Gastrocnemius medialis (tissue), 4 donors: ENCODE results near the gene SPRYD4. TPM values are rescaled to one million over a fixed set of nuclear protein-coding genes. Genes with fewer than 3 reads are reported as not detected.

ENCODE experiments used
- ATAC-seq, 2 donors: fragments of 150-250 bp; one replicate each; pipeline ENCODE4 v1.9.1; 2016
- DNase-seq, 2 donors: peaks; one replicate each; pipeline ENCODE4 v3.0.0-alpha.2; 2019
- H3K27ac ChIP-seq, 4 donors: fragments of 200-600 bp; sonication (generic); 1 replicate in 1 of 4; 2 replicates in 3 of 4; pipeline ENCODE4 v1.5.1; 2016 to 2018; ENCODE audit warnings: mild to moderate bottlenecking in 2 of 4, moderate library complexity in 1 of 4
- H3K27me3 ChIP-seq, 3 donors: fragments of 200-600 bp; sonication (generic) in 2 of 3; 1 replicate in 1 of 3; 2 replicates in 2 of 3; pipeline versions ENCODE4 v1.5.1 to v1.6.0; 2016 to 2019; ENCODE audit warnings: mild to moderate bottlenecking in 1 of 3, moderate library complexity in 1 of 3
- H3K36me3 ChIP-seq, 2 donors: fragments of 200-600 bp; sonication (generic) in 1 of 2; one replicate each; pipeline ENCODE4 v1.5.1; 2017 to 2018
- H3K4me1 ChIP-seq, 2 donors: fragments of 200-600 bp; sonication (generic) in 1 of 2; one replicate each; pipeline ENCODE4 v1.5.1; 2016 to 2017; ENCODE audit warnings: mild to moderate bottlenecking in 2 of 2
- H3K4me3 ChIP-seq, 4 donors: fragments of 200-600 bp; sonication (generic) in 3 of 4; 1 replicate in 1 of 4; 2 replicates in 3 of 4; pipeline ENCODE4 v1.5.1; 2016 to 2019; ENCODE audit warnings: mild to moderate bottlenecking in 2 of 4
- H3K9me3 ChIP-seq, 3 donors: fragments of 200-600 bp; sonication (generic) in 2 of 3; 1 replicate in 1 of 3; 2 replicates in 2 of 3; pipeline ENCODE4 v1.5.1; 2016 to 2019
- CTCF ChIP-seq, 5 experiments: fragments of 450-650 bp in 3 of 5; fragments of 200-600 bp in 2 of 5; sonication (generic) in 2 of 5; IDR thresholded peaks in 4 of 5; conservative IDR thresholded peaks in 1 of 5; 1 replicate in 4 of 5; 2 replicates in 1 of 5; pipeline ENCODE4 v1.5.1; 2016 to 2019; ENCODE audit warnings: antibody characterized with exemption in 5 of 5, mild to moderate bottlenecking in 3 of 5, moderate library complexity in 3 of 5
- POLR2A ChIP-seq, 2 donors: fragments of 450-650 bp; IDR thresholded peaks; one replicate each; pipeline ENCODE4 v1.6.1; 2017; ENCODE audit warnings: antibody characterized with exemption in 2 of 2, mild to moderate bottlenecking in 2 of 2, moderate library complexity in 2 of 2
- in situ Hi-C, 4 donors: fragments of 200-750 bp; cut with MboI; loops; one replicate each; pipeline versions ENCODE4 v1.15.0 to v1.8.0; 2017; ENCODE audit warnings: low sequenced_read_pairs in 4 of 4
- intact Hi-C: fragments of 100-400 bp; cut with DNase I; formaldehyde crosslinking; loops from one replicate; pipeline ENCODE4 v1.15.1; 2023; ENCODE audit warnings: low total_unique reads
- total RNA-seq, 4 donors: library from RNA; depleted of rRNA; stranded (reverse); fragments of >200 nt; gene quantifications; one replicate each; pipeline versions ENCODE4 v1.1.0 to v1.2.3, GENCODE V29; 2016

SPRYD4 gene
- total RNA-seq, 4 donors from 2014 or later = 1.6 to 4.7 (median 2.9) TPM

GRCh38 chr12:56477521-56478225, 9.3 kb downstream of the SPRYD4 start:
- no peaks in the 10 kb centered on the region for H3K27me3 ChIP-seq
- in situ Hi-C loops = no loop called here
- H3K36me3 ChIP-seq = peaks cover 0 to 6% of the 10 kb centered on the region in 2 donors
- no peaks in the 10 kb centered on the region for H3K9me3 ChIP-seq
- H3K27ac ChIP-seq = no peak overlapping the region
- H3K4me1 ChIP-seq = no peaks in the 10 kb centered on the region
- TF ChIP-seq CTCF (IDR thresholded peaks at IDR 0.05 in 4 of 5, conservative IDR thresholded peaks at IDR 0.05 in 1 of 5) (no peak), POLR2A (IDR thresholded peaks at IDR 0.05) (no peak)
- no peak for DNase-seq
- ATAC-seq = no peak
- H3K4me3 ChIP-seq = no peak overlapping the region
- intact Hi-C loops = no loop called here

GRCh38 chr12:56479625-56480024, 11.2 kb downstream of the SPRYD4 start:
- DNase-seq (no peak), ATAC-seq (no peak)
- intact Hi-C loops = no loop called here
- Histone ChIP-seq H3K9me3 (no peaks in the 10 kb centered on the region), H3K36me3 (no peaks in the 10 kb centered on the region), H3K4me3 (no peak overlapping the region), H3K4me1 (no peaks in the 10 kb centered on the region), H3K27me3 (no peaks in the 10 kb centered on the region), H3K27ac (no peak overlapping the region)
- in situ Hi-C loops = no loop called here
- TF ChIP-seq CTCF (IDR thresholded peaks at IDR 0.05 in 4 of 5, conservative IDR thresholded peaks at IDR 0.05 in 1 of 5) (no peak), POLR2A (IDR thresholded peaks at IDR 0.05) (no peak)

GRCh38 chr12:56484566-56484965, 16.2 kb downstream of the SPRYD4 start:
- no peak overlapping the region for H3K27ac ChIP-seq
- H3K36me3 ChIP-seq = no peaks in the 10 kb centered on the region
- H3K4me1 ChIP-seq = peaks cover 5 to 18% of the 10 kb centered on the region in 2 donors
- H3K4me3 ChIP-seq = no peak overlapping the region
- intact Hi-C loops (no loop called here), in situ Hi-C loops (no loop called here)
- peaks cover 2 to 11% (median 6%) of the 10 kb centered on the region in 3 donors for H3K27me3 ChIP-seq
- no peak for TF ChIP-seq POLR2A (IDR thresholded peaks at IDR 0.05)
- TF ChIP-seq CTCF (IDR thresholded peaks at IDR 0.05 in 4 of 5, conservative IDR thresholded peaks at IDR 0.05 in 1 of 5) = no peak
- ATAC-seq (no peak), DNase-seq (no peak)
- H3K9me3 ChIP-seq = no peaks in the 10 kb centered on the region

- no peaks in the 10 kb centered on the region for H3K9me3 ChIP-seq
- DNase-seq = no peak
- H3K4me3 ChIP-seq = no peak overlapping the region
- H3K36me3 ChIP-seq = no peaks in the 10 kb centered on the region
- intact Hi-C loops = no loop called here
- no peak for ATAC-seq
- in situ Hi-C loops = no loop called here
- peaks cover 5 to 18% of the 10 kb centered on the region in 2 donors for H3K4me1 ChIP-seq
- no peak overlapping the region for H3K27ac ChIP-seq
- H3K27me3 ChIP-seq = peaks cover 16 to 31% (median 25%) of the 10 kb centered on the region in 3 donors
- TF ChIP-seq POLR2A (IDR thresholded peaks at IDR 0.05) = no peak
- TF ChIP-seq CTCF (IDR thresholded peaks at IDR 0.05 in 4 of 5, conservative IDR thresholded peaks at IDR 0.05 in 1 of 5) = no peak
Observed at GRCh38 chr12:56486694-56487093, 18.3 kb downstream of the SPRYD4 start.
